ENCODE results near the gene GABRG2.

GABRG2 gene

GRCh38 chr5:162119801-162120200, 52.2 kb downstream of the GABRG2 start:
- DNase-seq (ENCODE audit: low read depth), result no peak
- no peak for TF ChIP-seq CTCF (IDR thresholded peaks at IDR 0.05; ENCODE audit: low read depth, low read length, missing control alignments)
- H3K4me3 ChIP-seq (ENCODE audit: low read depth, low read length), result no peak overlapping the region

GRCh38 chr5:162128117-162128516, 60.5 kb downstream of the GABRG2 start:
- H3K4me3 ChIP-seq (ENCODE audit: low read depth, low read length), result no peak overlapping the region
- DNase-seq (ENCODE audit: low read depth), result no peak
- TF ChIP-seq CTCF (IDR thresholded peaks at IDR 0.05; ENCODE audit: low read depth, low read length, missing control alignments), result no peak

GRCh38 chr5:162132348-162132747, 64.8 kb downstream of the GABRG2 start:
- TF ChIP-seq CTCF (IDR thresholded peaks at IDR 0.05; ENCODE audit: low read depth, low read length, missing control alignments), result no peak
- DNase-seq (ENCODE audit: low read depth), result no peak
- H3K4me3 ChIP-seq (ENCODE audit: low read depth, low read length), result no peak overlapping the region

GRCh38 chr5:162139190-162139589, 71.6 kb downstream of the GABRG2 start:
- H3K4me3 ChIP-seq (ENCODE audit: low read depth, low read length), result no peak overlapping the region
- no peak for DNase-seq (ENCODE audit: low read depth)
- TF ChIP-seq CTCF (IDR thresholded peaks at IDR 0.05; ENCODE audit: low read depth, low read length, missing control alignments), result no peak

- H3K4me3 ChIP-seq (ENCODE audit: low read depth, low read length), result no peak overlapping the region
- no peak for DNase-seq (ENCODE audit: low read depth)
- TF ChIP-seq CTCF (IDR thresholded peaks at IDR 0.05; ENCODE audit: low read depth, low read length, missing control alignments), result no peak
These were observed 86.7 kb downstream of the GABRG2 start for GRCh38 chr5:162154242-162154641.

- DNase-seq (ENCODE audit: low read depth), result no peak
- TF ChIP-seq CTCF (IDR thresholded peaks at IDR 0.05; ENCODE audit: low read depth, low read length, missing control alignments), result no peak
- no peak overlapping the region for H3K4me3 ChIP-seq (ENCODE audit: low read depth, low read length)
These were observed 92.8 kb downstream of the GABRG2 start for GRCh38 chr5:162160401-162160800.

- TF ChIP-seq CTCF (IDR thresholded peaks at IDR 0.05; ENCODE audit: low read depth, low read length, missing control alignments), result no peak
These were observed 96.1 kb downstream of the GABRG2 start for GRCh38 chr5:162163663-162164062.

More at GRCh38 chr5:162163663-162164062, 96.1 kb downstream of the GABRG2 start:
- H3K4me3 ChIP-seq (ENCODE audit: low read depth, low read length), result no peak overlapping the region
- DNase-seq (ENCODE audit: low read depth), result no peak

Data from GM12864 (cell line).